Epithelial cell of proximal tubule (primary cell): ENCODE results near the gene PRC1. TPM values are rescaled to one million over a fixed set of nuclear protein-coding genes. Genes with fewer than 3 reads are reported as not detected.

Experiments used
- DNase-seq: peaks from one replicate; pipeline ENCODE4 v3.0.0-alpha.2; 2011; ENCODE audit warnings: low read depth
- H3K4me3 ChIP-seq: 2 replicates; pipeline ENCODE4 v1.5.1; 2011; ENCODE audit warnings: low read depth, mild to moderate bottlenecking, low read length
- CTCF ChIP-seq: conservative IDR thresholded peaks from 2 replicates; pipeline ENCODE4 v1.5.1; 2012; ENCODE audit warnings: low read depth, mild to moderate bottlenecking, low read length
- total RNA-seq: library from RNA; depleted of rRNA; stranded (reverse); fragments of >200 nt; gene quantifications from 2 replicates; pipeline ENCODE4 v1.2.3, GENCODE V29; 2015

The PRC1 gene
- total RNA-seq, 1 donor from 2014 or later: 251 TPM

GRCh38 chr15:90917569-90917968 lies 76.8 kb downstream of the PRC1 start:
- DNase-seq: no peak
- TF ChIP-seq CTCF: no peak
- H3K4me3 ChIP-seq: no peak overlapping the region

GRCh38 chr15:90916461-90916860 lies 77.9 kb downstream of the PRC1 start:
- TF ChIP-seq CTCF: no peak
- no peak overlapping the region for H3K4me3 ChIP-seq
- DNase-seq: no peak

Other genes with a start within 250 kb of the PRC1 start
- 91.0 and 104 TPM in 2 replicates for gene FURIN, start 125.9 kb downstream of the PRC1 start, total RNA-seq
- 24.6 and 24.7 TPM in 2 replicates for gene FES, start 110.0 kb downstream of the PRC1 start, total RNA-seq
- 19.8 and 25.3 TPM in 2 replicates for gene MAN2A2, start 91.2 kb downstream of the PRC1 start, total RNA-seq
- gene HDDC3, start 62.0 kb downstream of the PRC1 start, total RNA-seq: 21.8 and 28.5 TPM in 2 replicates
- gene UNC45A, start 59.2 kb downstream of the PRC1 start, total RNA-seq: 30.8 and 49.5 TPM in 2 replicates
- gene RCCD1, start 39.7 kb downstream of the PRC1 start, total RNA-seq: 26.6 and 32.7 TPM in 2 replicates
- 16.0 and 17.3 TPM in 2 replicates for gene VPS33B, start 28.1 kb upstream of the PRC1 start, total RNA-seq
- gene SV2B, start 105.7 kb upstream of the PRC1 start, total RNA-seq: not detected in 2 replicates